GM19467 (cell line): ENCODE results near the gene HIF1A.

Experiments
- ATAC-seq: cut with Tn5 transposase; IDR thresholded peaks from one replicate; pipeline ENCODE4 v1.9.1; 2021; ENCODE audit warnings: mild to moderate bottlenecking, moderate library complexity; ENCODE audit not compliant: unreplicated experiment

HIF1A gene

DNA sequence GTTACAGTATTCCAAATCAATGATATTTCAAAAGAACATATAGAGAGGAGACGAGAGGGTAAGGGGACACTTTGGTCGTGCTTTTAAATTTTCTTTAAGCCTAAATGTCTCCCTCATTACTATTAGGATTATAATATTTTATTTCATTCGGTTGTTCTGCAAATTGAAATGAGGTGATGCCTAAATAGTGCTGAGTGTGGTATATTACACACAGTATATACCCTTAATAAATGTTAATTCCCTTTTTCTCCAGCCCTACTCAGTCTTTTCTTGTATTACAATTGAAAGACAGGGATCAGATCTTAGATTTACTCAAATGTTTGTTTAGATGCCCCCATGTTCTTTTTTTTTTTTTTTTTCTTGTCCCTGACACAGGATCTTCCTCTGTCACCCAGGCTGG, 74.6 kb downstream of the HIF1A start:
- ATAC-seq, result no peak

DNA sequence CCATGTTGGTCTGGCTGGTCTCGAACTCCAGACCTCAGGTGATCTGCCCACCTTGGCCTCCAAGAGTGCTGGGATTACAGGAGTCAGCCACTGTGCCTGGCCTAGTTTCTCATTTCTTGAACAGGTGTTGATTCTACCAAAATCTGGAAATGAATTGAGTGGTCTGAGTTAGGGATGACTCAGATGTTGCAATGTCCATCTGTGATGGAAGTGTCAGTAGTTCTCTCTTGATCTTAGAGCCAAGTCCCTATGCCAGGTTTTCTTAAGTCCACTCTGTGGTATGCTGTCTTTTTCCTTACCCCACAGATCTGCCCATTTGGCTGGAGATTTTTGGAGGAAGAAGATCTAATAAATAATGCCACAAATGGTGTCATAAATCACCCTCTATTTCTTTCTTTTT, 79.5 kb downstream of the HIF1A start:
- ATAC-seq, result no peak

DNA sequence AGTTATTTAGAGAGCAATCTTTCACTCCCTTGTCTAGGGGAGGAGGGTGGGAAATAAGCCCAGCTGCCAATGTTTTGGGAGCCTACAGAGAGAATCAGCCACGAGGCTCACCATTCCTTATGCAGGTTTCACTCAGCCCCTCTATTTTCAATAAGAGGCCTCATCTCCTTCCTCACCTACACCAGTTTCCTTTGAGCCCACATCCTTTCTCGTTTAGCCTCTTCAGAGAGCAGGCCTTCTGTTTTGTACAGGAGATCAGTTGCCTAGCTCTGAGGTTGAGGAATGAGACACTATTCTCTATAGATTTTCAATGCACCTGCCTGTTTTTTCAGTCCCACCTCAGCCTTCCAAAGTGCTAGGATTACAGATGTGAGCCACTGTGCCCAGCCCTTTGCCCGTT, 84.8 kb downstream of the HIF1A start:
- no peak for ATAC-seq

DNA sequence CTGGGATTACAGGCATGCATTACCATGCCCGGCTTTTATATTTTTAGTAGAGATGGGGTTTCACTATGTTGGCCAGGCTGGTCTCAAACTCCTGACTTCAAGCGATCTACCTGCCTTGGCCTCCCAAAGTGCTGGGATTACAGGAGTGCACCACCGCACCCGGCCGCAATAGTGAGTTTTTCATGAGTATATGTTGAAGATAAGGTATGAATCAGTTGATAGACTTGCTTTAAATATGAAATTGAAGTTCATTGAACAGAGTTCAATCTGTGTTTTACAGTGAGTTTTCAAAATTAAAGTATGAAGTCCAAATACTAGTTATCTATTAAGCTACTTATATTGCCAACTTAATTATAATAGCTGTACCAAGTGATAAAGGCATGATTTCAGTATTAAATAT, 102.0 kb downstream of the HIF1A start:
- no peak for ATAC-seq
